GM12865 (cell line): ENCODE data around the gene LSM4.

Experiments
- DNase-seq: peaks from one replicate; pipeline ENCODE4 v3.0.0; 2010; ENCODE audit warnings: low read depth
- H3K4me3 ChIP-seq: 2 replicates; pipeline ENCODE4 v1.5.1; 2011; ENCODE audit warnings: mild to moderate bottlenecking, low read depth, low read length, control low read depth
- CTCF ChIP-seq: IDR thresholded peaks from 2 replicates; pipeline ENCODE4 v1.5.1; 2011; ENCODE audit warnings: low read length, control low read depth, low read depth, inconsistent platforms; ENCODE audit not compliant: insufficient read depth; ENCODE audit errors: missing control alignments

LSM4 gene

DNA sequence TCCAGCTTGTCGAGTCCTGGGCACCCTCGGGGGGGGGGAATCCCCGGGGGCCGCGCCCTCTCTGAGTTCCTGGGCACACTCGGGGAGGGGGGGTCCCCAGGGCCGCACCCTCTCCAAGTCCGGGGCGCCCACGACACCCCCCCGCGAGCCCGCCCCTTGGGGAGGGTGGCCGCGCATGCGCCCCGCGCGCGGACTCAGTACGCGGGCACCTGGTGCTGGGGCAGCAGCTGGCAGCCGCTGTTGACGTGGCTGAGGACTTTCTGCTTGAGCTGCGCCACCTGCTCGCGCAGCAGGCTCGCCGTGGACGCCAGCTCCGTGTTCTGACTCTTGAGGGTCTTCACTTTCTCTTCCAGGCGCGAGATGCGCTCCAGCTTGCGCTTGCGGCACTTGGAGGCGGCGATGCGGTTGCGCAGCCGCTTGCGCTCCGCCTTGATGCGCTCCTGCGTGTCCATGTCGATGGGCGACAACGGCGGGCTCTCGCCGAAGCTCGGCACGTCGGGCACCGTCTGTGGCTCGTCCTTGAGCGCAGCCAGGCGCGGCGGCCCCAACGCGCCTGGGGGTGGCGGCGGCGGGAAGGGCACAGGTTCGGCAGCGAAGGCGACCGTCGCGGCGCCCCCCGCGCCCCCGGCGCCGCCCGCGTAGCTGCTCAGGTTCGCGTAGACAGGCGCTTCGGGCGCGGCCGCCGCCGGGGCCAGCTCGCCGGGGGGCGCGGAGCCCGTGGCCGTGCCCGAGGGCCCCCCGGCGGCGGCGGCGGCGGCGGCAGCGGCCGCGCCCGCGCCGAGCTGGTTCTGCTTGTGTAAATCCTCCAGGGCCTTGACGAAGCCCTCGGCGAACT lies 42.4 kb downstream of the LSM4 start:
- DNase-seq = peak; percentile 93
- H3K4me3 ChIP-seq = peak overlapping the region; percentile 79
- TF ChIP-seq CTCF = no peak

- peak overlapping the region; percentile 79 for H3K4me3 ChIP-seq
- TF ChIP-seq CTCF = peak; percentile 88
- DNase-seq = peak; percentile 96
Measured at GRCh38 chr19:18279516-18280246, 43.2 kb downstream of the LSM4 start.

- no peak for TF ChIP-seq CTCF
- no peak for DNase-seq
- H3K4me3 ChIP-seq = peak overlapping the region; percentile 79
Measured at GRCh38 chr19:18279266-18279515, 43.7 kb downstream of the LSM4 start.

- DNase-seq = peak; percentile 26
- H3K4me3 ChIP-seq = peak overlapping the region; percentile 79
- peak; percentile 21 for TF ChIP-seq CTCF
Measured at GRCh38 chr19:18278521-18279265, 44.2 kb downstream of the LSM4 start.

DNA sequence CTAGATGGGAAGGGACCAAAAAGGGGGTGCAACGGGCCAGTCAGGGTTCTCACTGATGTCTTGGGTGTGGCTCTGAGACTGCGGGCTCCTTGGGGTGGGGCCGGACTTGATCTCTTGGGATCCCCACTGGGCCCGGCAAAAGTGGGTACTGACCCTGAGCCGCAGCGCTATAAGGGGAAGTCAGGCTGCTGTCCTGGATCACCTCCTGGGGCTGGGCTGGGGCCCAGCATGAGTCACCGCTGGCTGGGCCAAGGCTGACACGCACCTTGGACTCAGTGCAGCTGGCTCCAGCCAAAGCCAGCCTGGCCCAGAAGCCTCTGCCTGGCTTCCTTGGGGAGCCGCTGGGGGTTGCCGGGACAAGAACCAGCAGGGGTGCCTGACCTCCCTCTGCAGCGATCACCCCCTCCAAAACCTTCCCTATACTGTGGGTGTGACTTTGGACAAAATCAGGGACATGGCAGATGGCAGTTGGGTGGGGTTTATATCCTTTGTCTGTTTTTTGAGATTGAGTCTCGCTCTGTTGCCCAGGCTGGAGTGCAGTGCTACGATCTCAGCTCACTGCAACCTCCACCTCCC lies 48.0 kb downstream of the LSM4 start:
- H3K4me3 ChIP-seq = no peak overlapping the region
- DNase-seq = no peak
- TF ChIP-seq CTCF = no peak

DNA sequence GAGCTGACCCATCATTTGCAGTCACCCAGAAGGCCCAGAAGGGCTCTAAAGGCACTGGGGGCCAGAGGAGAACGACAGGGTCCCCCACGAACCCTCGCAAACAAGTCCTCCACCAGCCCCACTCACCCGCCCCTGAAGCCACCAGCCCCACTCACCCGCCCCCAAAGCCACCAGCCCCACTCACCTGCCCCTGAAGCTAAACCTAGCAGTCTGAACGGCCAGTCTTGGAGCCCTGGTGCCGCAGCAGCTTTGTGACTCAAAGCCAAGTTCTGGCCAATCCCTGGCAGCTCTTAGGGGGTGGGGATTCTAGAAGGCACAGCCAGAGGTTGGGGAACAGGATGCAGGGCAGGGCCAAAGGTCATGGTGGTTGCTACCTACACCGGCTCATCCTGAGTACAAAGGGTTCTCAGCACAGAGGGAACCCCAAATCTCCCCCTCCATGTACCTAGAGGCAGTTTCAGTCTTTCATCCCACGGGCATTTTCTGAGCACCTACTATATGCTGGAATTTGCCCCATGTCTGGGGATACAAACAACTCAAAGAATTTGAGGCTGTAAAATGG lies 48.6 kb downstream of the LSM4 start, which contains the start of gene IQCN:
Gene IQCN, minus strand, starts transcription at position 234 of the 562 bp plus-strand sequence. CDS start 4,974 bp downstream, outside the sequence.
- no peak for DNase-seq
- no peak within 1 kb of the TSS for H3K4me3 ChIP-seq

More for the DNA sequence above, 48.6 kb downstream of the LSM4 start, which contains the start of gene IQCN:
- TF ChIP-seq CTCF = no peak
